Adipocyte (in vitro differentiated cells): ENCODE data around the gene GIMAP4.
"Not testable (repeated sequence)": the region's sequence is repeated elsewhere in the genome, so short reads cannot be mapped to it uniquely, and the experiment has no call there.

Experiments
- DNase-seq: peaks from one replicate; pipeline ENCODE4 v3.0.0-alpha.2; 2015; ENCODE audit warnings: low read depth
- H3K27me3 ChIP-seq: replicated peaks from 2 replicates; pipeline ENCODE4 v1.7.0; 2013; ENCODE audit warnings: mild to moderate bottlenecking, low read length, moderate library complexity; ENCODE audit not compliant: control insufficient read depth, insufficient read depth
- H3K36me3 ChIP-seq: 2 replicates; pipeline ENCODE4 v1.7.0; 2013; ENCODE audit warnings: low read length, mild to moderate bottlenecking, moderate library complexity; ENCODE audit not compliant: control insufficient read depth, insufficient read depth, severe bottlenecking
- H3K4me1 ChIP-seq: 2 replicates; pipeline ENCODE4 v1.7.0; 2013; ENCODE audit warnings: mild to moderate bottlenecking, low read length, moderate library complexity; ENCODE audit not compliant: control insufficient read depth, insufficient read depth
- H3K4me3 ChIP-seq: 2 replicates; pipeline ENCODE4 v1.7.0; 2013; ENCODE audit warnings: mild to moderate bottlenecking, low read length, moderate library complexity
- H3K9ac ChIP-seq: 2 replicates; pipeline ENCODE4 v1.7.0; 2013; ENCODE audit warnings: mild to moderate bottlenecking, low read length, moderate library complexity
- H3K9me3 ChIP-seq: 2 replicates; pipeline ENCODE4 v1.7.0; 2013; ENCODE audit warnings: mild to moderate bottlenecking, low read length, moderate library complexity; ENCODE audit not compliant: control insufficient read depth

Gene GIMAP4

DNA sequence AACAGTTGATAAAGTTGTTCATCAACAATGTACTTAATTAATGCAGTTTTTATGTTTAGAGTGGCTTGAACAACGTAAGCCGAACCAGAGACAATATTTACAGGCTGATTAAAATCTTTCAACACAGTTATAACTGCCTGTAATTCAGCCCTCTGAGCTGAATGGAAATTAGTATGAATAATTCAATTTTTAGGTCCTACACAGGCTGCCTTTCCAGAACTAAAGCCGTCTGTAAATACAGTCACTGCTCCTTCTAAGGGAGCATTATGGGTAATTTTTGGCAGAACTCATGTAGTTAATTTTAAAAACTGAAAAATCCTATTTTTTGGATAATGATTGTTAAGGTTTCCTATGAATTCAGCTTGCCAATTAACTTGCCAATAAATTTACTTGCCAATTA is 2.6 kb upstream of the GIMAP4 start:
- Histone ChIP-seq H3K4me1 (no peaks in the 10 kb centered on the region), H3K9me3 (peaks cover 13% of the 10 kb centered on the region), H3K36me3 (no peaks in the 10 kb centered on the region), H3K27me3 (no peaks in the 10 kb centered on the region), H3K4me3 (no peak overlapping the region), H3K9ac (no peak overlapping the region)
- no peak for DNase-seq

- DNase-seq = no peak
- no peaks in the 10 kb centered on the region for H3K36me3 ChIP-seq
- no peak overlapping the region for H3K4me3 ChIP-seq
- H3K9me3 ChIP-seq = peaks cover 10% of the 10 kb centered on the region
- no peak overlapping the region for H3K9ac ChIP-seq
- no peaks in the 10 kb centered on the region for H3K4me1 ChIP-seq
- H3K27me3 ChIP-seq = no peaks in the 10 kb centered on the region
Observed at GRCh38 chr7:150565239-150565638, 2.0 kb upstream of the GIMAP4 start.

GRCh38 chr7:150566123-150566522 is 1.1 kb upstream of the GIMAP4 start:
- no peak for DNase-seq
- H3K27me3 ChIP-seq = no peaks in the 10 kb centered on the region
- H3K9me3 ChIP-seq = peaks cover 2% of the 10 kb centered on the region
- H3K9ac ChIP-seq = no peak overlapping the region
- H3K36me3 ChIP-seq = no peaks in the 10 kb centered on the region
- H3K4me1 ChIP-seq = no peaks in the 10 kb centered on the region
- H3K4me3 ChIP-seq = no peak overlapping the region

- no peak for DNase-seq
- Histone ChIP-seq H3K27me3 (no peaks in the 10 kb centered on the region), H3K9me3 (no peaks in the 10 kb centered on the region), H3K36me3 (no peaks in the 10 kb centered on the region), H3K4me1 (no peaks in the 10 kb centered on the region), H3K9ac (no peak overlapping the region), H3K4me3 (no peak overlapping the region)
Observed at GRCh38 chr7:150566572-150566971, 618 bp upstream of the GIMAP4 start.

DNA sequence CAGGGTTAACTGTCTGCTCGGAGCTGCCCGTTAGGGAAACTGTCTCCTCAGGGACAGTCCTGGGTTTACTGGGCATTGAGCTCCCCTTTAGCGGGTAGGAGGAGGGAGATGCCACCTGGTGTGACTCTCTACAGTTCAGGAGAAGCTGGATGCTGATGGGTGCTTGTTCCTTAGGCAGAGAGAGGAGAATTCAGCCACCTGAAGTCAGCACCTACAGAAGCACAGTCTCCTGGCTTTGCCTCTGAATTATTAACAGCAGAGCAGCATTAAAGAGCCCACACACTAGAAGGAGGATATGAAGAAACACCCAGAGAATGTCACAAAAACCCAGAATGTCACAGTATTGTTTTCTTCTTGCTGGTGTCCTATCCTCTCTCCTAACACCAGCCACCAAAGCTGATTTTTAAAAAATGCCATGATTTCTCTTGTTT is 696 bp downstream of the GIMAP4 start:
- H3K9me3 ChIP-seq = no peaks in the 10 kb centered on the region
- no peak for DNase-seq
- H3K4me3 ChIP-seq = no peak overlapping the region
- H3K36me3 ChIP-seq = no peaks in the 10 kb centered on the region
- H3K4me1 ChIP-seq = no peaks in the 10 kb centered on the region
- H3K9ac ChIP-seq = no peak overlapping the region
- H3K27me3 ChIP-seq = no peaks in the 10 kb centered on the region

DNA sequence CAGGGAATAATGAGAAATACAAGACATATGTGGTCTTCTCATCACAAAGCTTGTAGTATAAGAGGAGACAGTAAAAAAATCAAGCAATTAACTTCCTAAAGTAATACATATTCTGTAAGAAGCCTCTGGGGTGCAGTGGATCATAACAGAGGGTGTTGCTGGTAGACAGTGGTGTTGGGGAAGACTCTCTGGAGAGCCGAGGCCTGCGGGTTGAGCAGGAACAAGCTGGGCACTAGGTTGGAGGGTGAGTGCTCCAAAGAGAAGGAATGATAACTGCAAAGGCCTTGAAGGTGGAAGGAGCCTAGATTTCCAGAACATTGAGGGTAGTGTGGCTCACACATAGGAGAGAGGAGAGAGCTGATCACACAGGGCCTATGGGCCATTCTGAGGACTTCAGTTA is 1.5 kb downstream of the GIMAP4 start:
- H3K4me3 ChIP-seq = no peak overlapping the region
- H3K27me3 ChIP-seq = no peaks in the 10 kb centered on the region
- DNase-seq = no peak
- H3K36me3 ChIP-seq = no peaks in the 10 kb centered on the region
- no peaks in the 10 kb centered on the region for H3K9me3 ChIP-seq
- H3K4me1 ChIP-seq = no peaks in the 10 kb centered on the region
- no peak overlapping the region for H3K9ac ChIP-seq

DNA sequence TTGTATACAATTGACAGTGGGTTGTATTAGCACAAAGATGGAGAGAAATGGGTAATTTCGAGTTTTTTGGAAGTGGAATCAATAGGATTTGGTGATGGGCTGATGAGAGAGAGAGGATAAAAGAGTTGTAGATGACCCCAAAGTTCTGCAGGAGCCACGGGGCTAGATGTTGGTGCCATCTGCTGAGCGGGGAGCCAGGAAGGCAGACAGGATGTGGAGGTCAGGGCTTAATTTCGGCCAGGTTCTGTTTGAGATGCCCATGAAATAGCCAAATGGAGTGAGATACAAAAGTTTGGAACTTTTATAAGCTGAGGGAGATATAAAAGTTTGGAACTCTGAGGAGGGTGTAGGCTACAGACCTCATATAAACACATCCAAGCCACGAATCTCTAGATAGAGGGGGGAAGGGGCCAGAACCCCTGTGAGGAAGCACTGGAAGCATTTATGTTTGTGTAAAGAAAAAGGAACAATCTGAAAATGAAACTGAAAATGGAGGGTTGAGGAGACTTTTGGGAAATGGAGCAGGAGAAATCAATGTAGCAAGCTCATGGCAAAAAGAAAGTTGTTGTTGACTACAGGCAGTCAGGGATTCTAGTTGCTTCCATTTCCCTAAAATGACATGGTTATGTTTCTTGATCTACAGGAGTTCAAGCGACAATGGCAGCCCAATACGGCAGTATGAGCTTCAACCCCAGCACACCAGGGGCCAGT is 2.2 kb downstream of the GIMAP4 start:
- H3K4me3 ChIP-seq = no peak overlapping the region
- H3K36me3 ChIP-seq = no peaks in the 10 kb centered on the region
- H3K4me1 ChIP-seq = no peaks in the 10 kb centered on the region
- no peaks in the 10 kb centered on the region for H3K27me3 ChIP-seq
- H3K9ac ChIP-seq = no peak overlapping the region
- no peaks in the 10 kb centered on the region for H3K9me3 ChIP-seq
- DNase-seq = no peak

DNA sequence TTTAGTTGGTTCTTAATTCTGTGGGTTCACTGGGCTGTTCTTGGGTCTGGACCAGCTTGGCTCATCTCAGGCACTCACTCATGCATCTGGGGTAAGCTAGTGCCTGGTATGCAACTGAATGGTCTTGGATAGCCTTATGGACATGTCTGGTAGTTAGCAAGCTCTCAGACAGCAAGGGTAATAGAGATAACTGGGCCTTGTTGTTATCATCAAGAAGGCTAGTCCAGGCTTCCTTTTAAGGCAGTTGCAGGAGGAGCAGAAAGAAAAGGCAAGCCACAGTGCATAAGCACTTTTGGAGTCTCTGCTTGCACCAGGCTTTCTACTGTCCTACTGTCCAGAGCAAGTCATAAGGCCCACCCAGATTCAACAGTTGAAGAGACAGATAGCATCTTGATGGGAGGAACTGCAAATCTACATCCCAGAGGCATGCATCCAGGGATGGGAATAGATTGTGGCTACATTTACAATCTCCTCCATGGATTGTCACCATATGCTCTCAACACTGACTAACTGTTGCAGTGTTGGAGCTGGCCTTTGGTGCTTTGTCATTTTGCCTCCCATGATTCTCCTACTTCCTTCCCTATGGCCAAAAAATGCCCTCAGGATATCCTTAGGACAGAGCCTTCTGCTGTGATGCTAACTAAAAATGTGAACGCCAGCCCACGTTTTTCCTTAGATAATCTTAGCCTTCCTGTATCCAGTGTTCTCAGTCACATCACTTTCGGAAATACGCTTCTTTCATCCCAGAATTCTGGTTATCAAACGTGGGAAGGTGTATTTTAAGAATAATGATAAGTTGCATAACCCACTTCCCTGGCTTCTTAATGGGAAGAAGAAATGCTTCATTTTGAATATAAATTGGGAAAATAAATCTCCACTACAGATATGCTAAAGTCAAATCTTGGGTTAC is 3.6 kb downstream of the GIMAP4 start:
- no peaks in the 10 kb centered on the region for H3K27me3 ChIP-seq
- no peak for DNase-seq
- H3K4me3 ChIP-seq = no peak overlapping the region
- H3K9ac ChIP-seq = no peak overlapping the region
- no peaks in the 10 kb centered on the region for H3K36me3 ChIP-seq
- no peaks in the 10 kb centered on the region for H3K4me1 ChIP-seq
- no peaks in the 10 kb centered on the region for H3K9me3 ChIP-seq

GRCh38 chr7:150572496-150572895 is 5.3 kb downstream of the GIMAP4 start:
- Histone ChIP-seq H3K4me3 (no peak overlapping the region), H3K9ac (no peak overlapping the region), H3K36me3 (no peaks in the 10 kb centered on the region), H3K4me1 (no peaks in the 10 kb centered on the region), H3K9me3 (no peaks in the 10 kb centered on the region), H3K27me3 (no peaks in the 10 kb centered on the region)
- no peak for DNase-seq

- H3K27me3 ChIP-seq, DNase-seq, H3K36me3 ChIP-seq, H3K4me1 ChIP-seq, H3K4me3 ChIP-seq, H3K9me3 ChIP-seq, H3K9ac ChIP-seq: not testable (repeated sequence)
Observed at GRCh38 chr7:150579979-150580637, 12.9 kb downstream of the GIMAP4 start.

DNA sequence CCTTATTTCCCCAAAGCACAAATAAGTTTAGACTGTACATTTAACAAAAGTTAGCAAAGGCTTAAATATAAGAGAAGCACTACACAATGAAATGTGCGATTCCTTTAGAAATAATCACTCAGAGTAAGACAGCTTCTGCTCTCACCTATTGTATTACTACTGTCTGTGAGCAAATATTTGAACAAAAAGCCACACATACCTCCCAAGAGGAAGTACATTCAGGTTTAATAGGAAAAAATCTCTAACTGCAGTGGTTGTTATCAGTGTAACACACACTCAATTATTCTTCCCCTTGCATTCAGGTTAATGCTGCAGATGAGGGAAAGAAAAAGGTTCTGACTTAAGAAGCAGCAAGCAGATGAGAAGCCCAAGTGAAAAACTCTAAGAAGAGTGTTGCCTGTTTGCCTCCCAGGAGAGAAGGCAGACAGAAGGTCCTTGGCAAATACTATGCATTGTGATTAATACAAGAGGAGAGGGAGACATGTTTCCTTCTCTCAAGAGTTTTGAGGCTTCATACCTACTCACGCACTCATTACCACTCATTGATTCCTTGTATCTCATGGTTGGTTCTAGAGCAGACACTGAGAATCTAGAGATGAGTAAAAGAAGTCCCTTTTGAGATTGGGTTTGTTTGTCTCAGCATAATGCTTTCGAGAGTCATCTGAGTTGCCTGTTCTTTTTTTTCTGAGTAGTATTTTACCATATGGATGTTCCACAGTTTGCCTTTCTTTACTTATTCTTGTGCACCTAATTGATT is 13.6 kb downstream of the GIMAP4 start:
- H3K9ac ChIP-seq = no peak overlapping the region
- DNase-seq = no peak

More for the DNA sequence above, 13.6 kb downstream of the GIMAP4 start:
- no peaks in the 10 kb centered on the region for H3K27me3 ChIP-seq
- H3K9me3 ChIP-seq = peaks cover 5% of the 10 kb centered on the region
- H3K4me1 ChIP-seq = no peaks in the 10 kb centered on the region
- H3K4me3 ChIP-seq = no peak overlapping the region
- H3K36me3 ChIP-seq = no peaks in the 10 kb centered on the region
